H7 (cell line): Measurements from ENCODE around the gene RFESD. TPM values are rescaled to one million over a fixed set of nuclear protein-coding genes. Genes with fewer than 3 reads are reported as not detected.

Source experiments
- DNase-seq: peaks from one replicate; pipeline ENCODE4 v3.0.0; 2012
- H3K27me3 ChIP-seq: 2 replicates; pipeline ENCODE4 v1.6.0; 2011; ENCODE audit warnings: mild to moderate bottlenecking, low read length; ENCODE audit not compliant: control insufficient read depth, insufficient read depth
- H3K36me3 ChIP-seq: replicated peaks from 2 replicates; pipeline ENCODE4 v1.5.1; 2011; ENCODE audit warnings: low read length; ENCODE audit not compliant: control insufficient read depth, insufficient read depth
- H3K4me3 ChIP-seq: 2 replicates; pipeline ENCODE4 v1.5.1; 2011; ENCODE audit warnings: low read depth, mild to moderate bottlenecking, control low read depth, low read length, moderate library complexity; ENCODE audit not compliant: insufficient read depth
- total RNA-seq: library from RNA; depleted of rRNA; stranded (reverse); fragments of >200 nt; shearing (Covaris generic); gene quantifications from 2 replicates; pipeline ENCODE4 v1.2.3, GENCODE V29; 2014; rRNA removed

RFESD gene
- 3.3 and 4.2 TPM in 2 replicates for total RNA-seq

DNA sequence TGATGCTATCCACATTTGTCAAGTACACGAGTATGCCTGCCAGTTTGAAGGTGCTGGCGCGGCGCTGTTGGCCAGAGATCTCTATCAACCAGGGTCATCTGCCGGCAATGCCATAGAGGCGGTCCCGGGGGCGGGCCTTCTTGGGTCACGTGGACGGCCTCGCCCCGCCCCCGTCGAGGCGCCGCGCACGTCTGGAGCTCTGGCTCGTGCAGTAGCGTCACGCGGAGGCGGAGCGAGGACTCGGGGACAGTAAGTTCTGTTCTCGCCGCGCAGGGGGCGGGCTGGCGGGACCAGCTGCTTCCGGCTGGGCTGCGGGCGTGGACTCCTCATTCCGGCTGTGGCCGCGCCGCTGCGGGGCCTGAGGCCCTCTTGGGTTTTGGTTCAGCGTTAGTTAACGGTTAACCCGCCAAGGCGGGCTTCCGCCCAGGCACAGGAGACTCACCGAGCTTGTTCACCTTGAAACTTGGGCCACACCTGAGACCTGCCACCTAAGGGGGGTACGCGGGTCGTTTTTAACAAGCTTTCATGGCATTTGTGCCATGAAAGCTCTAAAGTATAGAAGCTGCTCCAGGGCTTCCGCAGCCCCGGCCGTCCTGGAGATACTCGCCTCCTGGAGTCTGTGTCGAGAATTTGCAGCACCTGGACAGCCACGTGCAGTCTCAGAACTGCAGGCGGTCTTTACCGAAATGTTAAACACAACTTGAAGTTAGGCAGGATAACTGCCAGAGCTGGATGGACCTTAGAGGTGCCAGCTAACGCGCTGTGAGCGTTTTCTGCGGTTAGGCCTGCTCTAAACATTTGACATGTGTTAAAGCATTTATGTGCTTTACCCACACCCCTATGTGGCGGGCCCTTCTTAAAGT is at the start of gene RFESD:
Gene RFESD, plus strand, starts transcription at position 209 of the 863 bp plus-strand sequence. CDS start 5,495 bp downstream, outside the sequence.
- peak within 1 kb of the TSS; percentile 50 for H3K4me3 ChIP-seq

DNA sequence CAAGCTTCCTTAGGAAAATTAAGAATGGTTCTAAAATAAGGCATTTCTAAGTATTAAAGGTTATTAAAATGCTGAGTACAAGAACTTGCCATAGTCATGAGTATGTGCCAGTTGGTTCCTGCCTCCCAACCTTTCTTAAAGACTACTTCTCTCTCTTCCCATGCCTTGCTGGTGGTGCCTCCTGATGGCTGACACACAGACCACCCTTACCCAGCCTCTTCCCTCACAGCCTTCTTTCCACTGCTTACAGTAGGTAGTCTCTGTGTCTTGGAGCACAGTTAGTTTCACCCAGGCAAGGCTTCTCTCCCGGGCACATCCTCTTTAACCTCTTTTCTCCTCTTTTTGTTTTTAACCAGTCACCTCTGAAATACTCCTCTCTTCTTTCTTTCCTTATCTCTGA is 47.3 kb upstream of the RFESD start:
- Histone ChIP-seq H3K36me3 (peaks cover 2% of the 10 kb centered on the region), H3K27me3 (no peaks in the 10 kb centered on the region), H3K4me3 (no peak overlapping the region)
- no peak for DNase-seq

More for the DNA sequence above, at the start of gene RFESD:
- DNase-seq = peak; percentile 90
- H3K36me3 ChIP-seq = no peaks in the 10 kb centered on the region
- H3K27me3 ChIP-seq = no peaks in the 10 kb centered on the region

DNA sequence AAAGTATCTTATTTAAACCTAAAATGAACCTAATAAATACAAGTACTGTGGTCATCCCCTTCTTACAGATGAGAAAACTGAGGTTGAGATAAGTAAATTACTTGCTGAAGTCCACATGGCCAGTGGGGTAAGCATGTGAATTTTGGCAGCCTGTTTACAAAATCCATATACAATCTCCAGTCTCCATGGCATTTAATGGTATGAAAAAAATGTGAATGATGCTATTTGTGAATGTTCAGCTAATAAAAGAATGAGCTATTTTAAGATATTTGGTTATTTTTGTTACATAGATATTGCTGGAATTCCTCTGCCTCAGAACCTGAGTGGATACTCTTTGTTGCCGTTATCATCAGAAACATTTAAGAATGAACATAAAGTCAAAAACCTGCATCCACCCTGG is 46.0 kb upstream of the RFESD start:
- DNase-seq = no peak
- Histone ChIP-seq H3K36me3 (peaks cover 2% of the 10 kb centered on the region), H3K27me3 (no peaks in the 10 kb centered on the region), H3K4me3 (no peak overlapping the region)

DNA sequence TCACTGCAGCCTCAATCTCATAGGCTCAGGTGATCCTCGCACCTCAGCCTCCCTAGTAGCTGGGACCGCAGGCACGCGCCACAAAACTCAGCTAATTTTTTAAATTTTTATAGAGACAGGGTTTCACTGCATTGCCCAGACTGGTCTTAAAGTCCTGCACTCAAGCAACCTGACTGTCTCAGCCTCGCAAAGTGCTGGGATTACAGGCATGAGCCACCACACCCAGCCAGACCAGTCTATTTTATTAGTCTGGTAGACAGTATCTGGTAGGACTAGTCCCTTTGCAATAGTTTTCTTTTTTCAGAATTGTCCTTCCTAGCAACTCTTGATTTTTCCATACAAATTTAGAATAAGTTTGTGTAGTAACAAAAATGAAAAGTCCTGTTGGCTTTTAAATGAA is 40.8 kb upstream of the RFESD start:
- no peaks in the 10 kb centered on the region for H3K27me3 ChIP-seq
- peaks cover 2% of the 10 kb centered on the region for H3K36me3 ChIP-seq
- DNase-seq = no peak
- H3K4me3 ChIP-seq = no peak overlapping the region

DNA sequence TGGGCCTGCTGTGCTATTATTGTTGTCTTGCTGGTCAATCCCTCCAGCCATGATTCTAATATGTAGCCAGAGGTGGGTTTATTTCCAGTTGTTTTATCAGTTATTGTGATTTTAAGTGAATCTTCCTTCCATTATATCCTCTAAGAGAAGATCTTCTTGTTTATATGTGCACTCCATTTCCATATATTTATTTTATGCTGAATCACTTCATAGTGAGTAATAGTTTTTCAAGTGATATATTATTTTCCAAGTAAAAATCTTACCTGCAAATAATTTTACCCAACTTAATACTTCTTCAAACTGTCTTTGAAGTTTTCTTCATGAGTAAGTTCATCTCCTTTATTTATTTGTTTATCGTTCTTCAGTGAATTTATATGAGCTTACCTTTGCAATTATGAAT is 40.2 kb upstream of the RFESD start:
- Histone ChIP-seq H3K27me3 (no peaks in the 10 kb centered on the region), H3K36me3 (no peaks in the 10 kb centered on the region; the same call in none of the 2 replicates), H3K4me3 (no peak overlapping the region)
- no peak for DNase-seq

DNA sequence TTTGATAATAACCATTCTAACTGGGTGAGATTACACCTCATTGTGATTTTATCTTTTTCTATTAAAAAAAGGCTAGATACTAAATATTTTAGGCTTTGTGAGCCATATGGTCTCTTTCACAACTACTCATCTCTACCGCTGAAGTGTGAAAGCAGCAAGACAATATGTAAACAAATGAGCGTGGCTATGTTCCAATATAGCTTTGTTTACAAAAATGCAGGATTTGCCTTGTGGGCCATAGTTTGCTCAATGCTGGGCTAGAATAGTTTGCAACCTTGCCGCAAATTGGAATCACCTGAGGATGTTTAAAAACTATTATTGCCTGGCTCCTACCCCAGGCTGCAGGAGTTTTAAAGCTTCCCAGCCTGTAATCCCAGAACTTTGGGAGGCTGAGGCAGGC is 36.9 kb upstream of the RFESD start:
- Histone ChIP-seq H3K27me3 (no peaks in the 10 kb centered on the region), H3K4me3 (no peak overlapping the region), H3K36me3 (no peaks in the 10 kb centered on the region; the same call in 1 of the 2 replicates)
- no peak for DNase-seq

DNA sequence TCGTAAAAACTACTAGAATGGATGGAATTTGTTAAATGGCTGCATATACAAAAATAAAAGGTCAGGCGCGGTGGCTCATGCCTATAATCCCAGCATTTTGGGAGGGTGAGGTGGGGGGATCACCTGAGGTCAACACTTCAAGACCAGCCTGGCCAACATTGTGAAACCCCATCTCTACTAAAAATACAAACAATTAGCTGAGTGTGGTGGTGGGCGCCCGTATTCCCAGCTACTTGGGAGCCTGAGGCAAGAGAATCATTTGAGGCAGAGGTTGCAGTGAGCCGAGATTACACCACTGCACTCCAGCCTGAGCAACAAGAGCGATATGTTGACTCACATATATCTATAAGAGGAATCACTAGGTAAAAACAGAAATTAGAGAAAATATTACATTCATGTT is 36.0 kb upstream of the RFESD start:
- no peaks in the 10 kb centered on the region for H3K36me3 ChIP-seq
- H3K27me3 ChIP-seq = no peaks in the 10 kb centered on the region
- no peak overlapping the region for H3K4me3 ChIP-seq
- DNase-seq = no peak

DNA sequence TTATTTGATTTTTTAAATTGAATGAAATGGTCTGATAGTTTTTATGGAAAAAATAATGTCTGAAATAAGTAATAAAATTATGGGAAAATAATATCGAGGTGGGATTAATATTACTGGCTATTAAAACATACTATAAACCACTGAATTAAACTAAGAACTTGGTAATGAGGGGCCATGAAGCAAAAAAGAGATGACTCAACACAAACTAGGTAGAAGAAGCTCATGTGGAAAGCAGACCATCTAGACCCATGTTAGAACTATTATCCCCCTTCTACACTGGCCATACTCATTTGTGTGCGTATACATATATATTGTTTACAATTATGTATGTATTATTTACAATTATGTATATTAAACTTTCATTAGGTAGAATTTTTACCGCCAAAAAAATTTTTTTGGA is 35.2 kb upstream of the RFESD start:
- no peak overlapping the region for H3K4me3 ChIP-seq

DNA sequence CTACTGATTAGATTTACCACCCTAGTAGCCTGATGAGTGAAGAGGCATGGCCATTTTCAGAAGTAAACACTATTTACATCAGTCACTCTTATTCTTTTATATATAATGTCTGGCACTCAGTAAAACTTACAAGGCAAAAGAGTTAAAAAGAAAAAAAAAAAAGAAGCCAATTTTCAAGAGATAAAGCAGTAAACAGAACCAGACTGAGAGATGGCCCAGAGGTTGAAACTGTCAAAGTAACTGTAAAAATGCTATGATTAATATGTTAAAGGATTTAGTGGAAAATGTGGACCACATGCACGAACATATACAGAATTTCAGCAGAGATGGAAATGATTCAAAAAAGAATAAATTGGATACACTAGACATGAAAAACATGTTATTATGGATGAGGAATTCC is 33.1 kb upstream of the RFESD start:
- DNase-seq = no peak

More for the DNA sequence above, 35.2 kb upstream of the RFESD start:
- no peak for DNase-seq
- no peaks in the 10 kb centered on the region for H3K27me3 ChIP-seq
- no peaks in the 10 kb centered on the region for H3K36me3 ChIP-seq

DNA sequence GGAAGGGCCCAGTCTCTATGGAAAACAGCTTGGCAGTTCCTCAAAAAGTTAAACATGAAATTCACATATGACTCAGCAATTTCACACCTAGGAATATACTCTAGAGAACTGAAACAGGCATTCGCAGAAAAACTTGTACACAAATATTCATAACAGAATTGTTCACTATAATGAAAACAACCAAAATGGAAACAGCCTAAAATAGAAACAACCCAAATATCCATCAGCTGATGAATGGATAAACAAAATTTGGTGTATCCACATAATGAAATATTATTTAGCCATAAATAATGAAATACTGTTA is 31.5 kb upstream of the RFESD start:
- Histone ChIP-seq H3K4me3 (no peak overlapping the region), H3K27me3 (peaks cover 25% of the 10 kb centered on the region), H3K36me3 (no peaks in the 10 kb centered on the region)
- no peak for DNase-seq

More for the DNA sequence above, 33.1 kb upstream of the RFESD start:
- peaks cover 9% of the 10 kb centered on the region for H3K27me3 ChIP-seq
- H3K4me3 ChIP-seq = no peak overlapping the region
- H3K36me3 ChIP-seq = no peaks in the 10 kb centered on the region

DNA sequence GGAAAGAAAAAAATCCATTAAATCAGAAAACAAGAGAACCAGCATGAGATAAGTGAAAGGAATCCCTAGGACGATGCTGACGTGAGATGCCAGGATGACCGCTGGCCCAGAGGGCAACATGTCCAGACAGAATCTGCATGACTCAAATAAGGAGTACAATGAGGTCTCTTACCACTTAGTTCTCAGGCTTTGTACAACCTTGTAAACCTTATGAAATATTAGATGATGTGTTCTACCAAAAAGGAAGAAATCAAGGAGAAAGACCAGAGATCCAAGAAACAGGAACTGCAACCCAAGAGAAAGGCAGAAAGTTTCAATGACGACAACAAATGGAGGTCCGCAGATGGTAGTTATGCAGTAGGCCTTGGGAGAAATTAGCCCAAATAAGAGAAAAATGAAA is 29.5 kb upstream of the RFESD start:
- no peak for DNase-seq
- H3K4me3 ChIP-seq = no peak overlapping the region
- no peaks in the 10 kb centered on the region for H3K36me3 ChIP-seq
- peaks cover 43% of the 10 kb centered on the region for H3K27me3 ChIP-seq

DNA sequence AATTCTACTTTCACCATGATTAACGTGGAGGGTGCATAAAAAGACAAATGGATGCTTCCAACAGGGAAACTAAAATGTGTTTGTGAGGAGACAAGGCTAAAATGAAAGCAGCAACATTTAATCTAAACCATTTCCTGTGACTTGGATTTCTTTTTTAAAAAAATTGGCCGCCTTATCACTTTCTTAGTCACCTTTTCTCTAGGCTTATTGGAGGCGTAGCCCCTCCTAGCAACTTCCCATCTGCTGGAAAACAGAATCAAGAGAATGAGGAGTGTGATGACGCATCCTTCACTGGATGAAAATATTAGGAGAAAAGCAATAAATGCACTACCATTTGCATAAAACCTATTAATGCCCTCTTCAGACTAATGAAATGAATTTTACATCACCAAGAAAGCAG is 27.5 kb upstream of the RFESD start:
- Histone ChIP-seq H3K27me3 (peaks cover 56% of the 10 kb centered on the region), H3K4me3 (no peak overlapping the region), H3K36me3 (no peaks in the 10 kb centered on the region)
- no peak for DNase-seq

DNA sequence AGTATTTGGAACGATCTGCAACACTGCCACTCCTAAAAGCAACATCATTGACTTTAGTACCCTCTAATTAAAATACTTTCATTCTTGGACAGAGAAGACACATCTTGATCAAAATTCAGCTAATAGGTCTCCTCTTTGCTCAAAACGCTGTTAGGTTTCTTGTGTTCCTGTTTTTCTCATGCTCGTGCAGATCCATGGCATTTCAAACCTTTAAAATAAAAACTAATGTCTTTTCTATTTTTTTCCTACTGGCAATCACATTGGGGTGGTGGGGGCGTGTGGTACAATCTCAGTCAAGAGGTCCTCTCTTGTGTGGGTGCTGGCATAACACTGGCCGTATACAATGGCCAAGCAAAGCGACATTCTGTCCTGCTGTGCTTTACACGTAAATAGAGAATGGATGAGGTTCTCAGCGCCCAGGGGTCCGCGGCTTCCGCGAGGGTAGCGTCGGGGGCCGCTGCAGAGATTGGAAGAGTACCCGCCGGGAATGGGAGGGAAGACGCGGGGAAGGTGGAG is 27.0 kb upstream of the RFESD start:
- no peaks in the 10 kb centered on the region for H3K36me3 ChIP-seq
- H3K4me3 ChIP-seq = peak overlapping the region; percentile 56
- peaks cover 56% of the 10 kb centered on the region for H3K27me3 ChIP-seq
- no peak for DNase-seq

DNA sequence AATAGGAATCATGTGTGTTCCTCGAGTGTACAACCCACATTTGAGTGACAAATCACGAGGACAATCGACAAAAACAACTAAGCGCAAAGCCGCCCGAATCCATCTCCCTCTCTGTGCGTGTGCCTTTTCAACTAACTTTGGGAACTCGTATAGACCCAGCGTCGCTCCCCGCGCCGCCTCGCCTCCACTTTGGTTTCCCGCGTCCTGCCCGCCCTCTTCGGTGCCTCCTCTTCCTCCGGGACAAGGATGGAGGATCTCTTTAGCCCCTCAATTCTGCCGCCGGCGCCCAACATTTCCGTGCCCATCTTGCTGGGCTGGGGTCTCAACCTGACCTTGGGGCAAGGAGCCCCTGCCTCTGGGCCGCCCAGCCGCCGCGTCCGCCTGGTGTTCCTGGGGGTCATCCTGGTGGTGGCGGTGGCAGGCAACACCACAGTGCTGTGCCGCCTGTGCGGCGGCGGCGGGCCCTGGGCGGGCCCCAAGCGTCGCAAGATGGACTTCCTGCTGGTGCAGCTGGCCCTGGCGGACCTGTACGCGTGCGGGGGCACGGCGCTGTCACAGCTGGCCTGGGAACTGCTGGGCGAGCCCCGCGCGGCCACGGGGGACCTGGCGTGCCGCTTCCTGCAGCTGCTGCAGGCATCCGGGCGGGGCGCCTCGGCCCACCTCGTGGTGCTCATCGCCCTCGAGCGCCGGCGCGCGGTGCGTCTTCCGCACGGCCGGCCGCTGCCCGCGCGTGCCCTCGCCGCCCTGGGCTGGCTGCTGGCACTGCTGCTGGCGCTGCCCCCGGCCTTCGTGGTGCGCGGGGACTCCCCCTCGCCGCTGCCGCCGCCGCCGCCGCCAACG is 26.3 kb upstream of the RFESD start, which contains the start of gene GPR150:
Gene GPR150, plus strand, starts transcription at position 58 of the 840 bp plus-strand sequence. Its CDS starts 189 bp downstream, at position 247.
- Histone ChIP-seq H3K36me3 (no peaks in the 10 kb centered on the region), H3K4me3 (peak within 1 kb of the TSS; percentile 56), H3K27me3 (peaks cover 56% of the 10 kb centered on the region)
- peak; percentile 72 for DNase-seq
